GM12872 (cell line): Measurements from ENCODE around the gene RUFY2.

Experiments used
- TF ChIP-seq, protein P1 (sequence below): IDR thresholded peaks from 3 replicates; pipeline ENCODE4 v1.5.1; 2011; ENCODE audit warnings: low read depth, mild to moderate bottlenecking, low read length, moderate library complexity; ENCODE audit not compliant: insufficient read depth

The RUFY2 gene

DNA sequence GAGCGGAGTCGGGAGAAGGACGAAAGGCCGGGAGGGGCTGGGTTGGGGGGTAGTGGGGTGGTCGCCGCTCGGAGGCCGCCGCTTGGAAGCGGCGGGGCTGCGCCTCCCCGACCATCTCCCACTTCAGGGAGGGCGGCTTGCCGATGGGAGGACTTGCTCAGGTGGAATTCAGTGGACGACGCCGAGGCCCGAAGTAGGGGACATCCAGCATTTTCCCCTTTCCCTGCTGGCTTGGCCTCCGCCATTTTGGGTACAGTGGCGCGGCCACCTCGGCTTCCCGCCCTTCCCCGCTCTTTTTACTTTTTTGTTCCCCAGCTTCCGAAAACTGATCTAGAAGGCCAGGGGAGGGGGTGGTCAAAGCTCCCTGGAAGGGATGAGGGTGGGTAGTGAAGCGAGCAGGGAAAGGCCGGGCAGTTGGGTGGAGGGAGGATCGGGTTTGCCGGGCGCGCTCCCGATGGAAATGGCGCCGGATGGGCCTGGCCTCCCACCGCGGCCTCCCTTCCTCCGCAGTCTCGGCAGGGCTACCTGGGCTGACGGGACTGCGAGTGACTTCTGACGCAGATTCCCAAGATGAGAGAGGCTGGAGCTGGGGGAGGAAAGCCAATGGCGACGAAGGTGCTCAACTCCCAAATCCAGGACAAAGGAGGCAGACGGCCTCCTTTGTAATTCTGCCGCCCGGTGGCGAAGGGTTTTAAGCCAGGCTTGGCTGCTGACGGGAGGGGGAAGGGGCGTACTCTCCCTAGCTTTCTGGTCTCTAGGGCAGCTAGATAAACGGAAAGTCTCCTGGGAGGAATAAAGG, 74.6 kb downstream of the RUFY2 start, which contains the start of gene PBLD:
Gene PBLD (minus strand): TSS at position 670 of the 799 bp plus-strand sequence. CDS start 26,084 bp downstream, outside the sequence.
- TF ChIP-seq, protein P1, sequence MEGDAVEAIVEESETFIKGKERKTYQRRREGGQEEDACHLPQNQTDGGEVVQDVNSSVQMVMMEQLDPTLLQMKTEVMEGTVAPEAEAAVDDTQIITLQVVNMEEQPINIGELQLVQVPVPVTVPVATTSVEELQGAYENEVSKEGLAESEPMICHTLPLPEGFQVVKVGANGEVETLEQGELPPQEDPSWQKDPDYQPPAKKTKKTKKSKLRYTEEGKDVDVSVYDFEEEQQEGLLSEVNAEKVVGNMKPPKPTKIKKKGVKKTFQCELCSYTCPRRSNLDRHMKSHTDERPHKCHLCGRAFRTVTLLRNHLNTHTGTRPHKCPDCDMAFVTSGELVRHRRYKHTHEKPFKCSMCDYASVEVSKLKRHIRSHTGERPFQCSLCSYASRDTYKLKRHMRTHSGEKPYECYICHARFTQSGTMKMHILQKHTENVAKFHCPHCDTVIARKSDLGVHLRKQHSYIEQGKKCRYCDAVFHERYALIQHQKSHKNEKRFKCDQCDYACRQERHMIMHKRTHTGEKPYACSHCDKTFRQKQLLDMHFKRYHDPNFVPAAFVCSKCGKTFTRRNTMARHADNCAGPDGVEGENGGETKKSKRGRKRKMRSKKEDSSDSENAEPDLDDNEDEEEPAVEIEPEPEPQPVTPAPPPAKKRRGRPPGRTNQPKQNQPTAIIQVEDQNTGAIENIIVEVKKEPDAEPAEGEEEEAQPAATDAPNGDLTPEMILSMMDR, result peak; percentile 60

DNA sequence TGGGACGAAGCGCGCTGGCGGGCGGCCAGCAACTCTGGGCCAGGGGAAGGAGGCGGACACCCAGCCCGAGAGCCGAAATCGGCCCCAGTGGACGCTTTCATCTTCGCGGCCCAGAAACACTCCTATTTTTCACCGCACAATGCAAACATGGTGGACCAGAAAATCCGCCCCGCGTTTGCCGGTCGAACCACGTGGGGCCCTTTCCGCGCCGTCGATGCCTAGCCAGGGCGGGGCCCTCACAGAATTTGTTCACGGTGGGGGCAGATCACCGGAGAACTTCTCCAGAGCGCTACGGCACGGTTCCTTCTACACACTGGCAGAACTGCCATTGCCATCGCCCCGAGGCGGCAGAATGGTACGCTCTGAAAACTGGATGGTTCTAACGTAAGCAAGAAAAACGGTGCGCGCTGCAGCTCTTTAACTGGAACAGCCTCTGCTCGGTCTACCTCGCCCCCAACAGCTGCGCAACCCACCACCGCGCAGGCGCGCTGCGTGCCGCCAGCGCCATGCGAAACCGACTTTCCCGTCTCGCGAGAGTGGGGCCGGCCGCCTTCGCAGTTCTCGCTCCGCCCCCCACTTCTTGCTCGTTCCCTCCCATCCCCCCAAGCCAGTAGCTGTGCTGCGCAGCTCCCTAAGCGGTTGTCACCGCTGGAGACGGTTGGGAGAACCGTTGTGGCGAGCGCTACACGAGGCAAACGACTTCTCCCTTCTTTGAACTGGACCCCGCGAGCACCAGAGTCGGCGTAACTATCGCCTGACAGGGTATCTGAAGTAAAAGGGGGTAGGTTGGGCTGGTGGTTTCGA, 75.4 kb downstream of the RUFY2 start, which contains the start of gene HNRNPH3:
Gene HNRNPH3 (plus strand): TSS at position 610 of the 804 bp plus-strand sequence. CDS start 5,158 bp downstream, outside the sequence.
- TF ChIP-seq, protein P1, result no peak

DNA sequence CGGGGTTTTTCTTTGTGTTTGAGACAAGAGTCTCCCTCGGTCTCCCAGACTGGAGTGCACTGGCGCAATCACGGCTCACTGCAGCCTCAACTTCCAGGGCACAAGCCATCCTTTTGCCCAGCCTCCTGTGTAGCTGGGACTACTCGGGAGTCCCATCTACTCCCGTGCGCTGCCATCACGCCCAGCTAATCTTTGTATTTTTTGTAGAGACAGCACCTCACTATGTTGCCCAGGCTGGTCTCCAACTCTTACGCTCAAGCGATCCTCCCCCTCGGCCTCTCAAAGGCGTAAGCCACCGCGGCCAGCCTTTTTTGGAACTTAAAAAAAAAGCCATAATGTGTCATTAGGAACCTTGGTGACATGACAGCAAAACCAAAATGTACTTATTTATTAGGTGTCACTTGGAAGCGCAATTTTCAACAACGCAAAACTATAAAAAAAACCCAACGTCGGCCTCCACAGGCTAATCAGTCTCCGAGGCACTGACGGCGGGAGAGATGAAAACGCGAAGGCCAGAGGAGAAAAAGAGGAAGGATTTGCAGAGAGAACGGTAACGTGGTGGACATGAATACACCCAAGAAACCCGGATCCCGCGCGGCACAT, 76.1 kb downstream of the RUFY2 start:
- TF ChIP-seq, protein P1, result no peak

DNA sequence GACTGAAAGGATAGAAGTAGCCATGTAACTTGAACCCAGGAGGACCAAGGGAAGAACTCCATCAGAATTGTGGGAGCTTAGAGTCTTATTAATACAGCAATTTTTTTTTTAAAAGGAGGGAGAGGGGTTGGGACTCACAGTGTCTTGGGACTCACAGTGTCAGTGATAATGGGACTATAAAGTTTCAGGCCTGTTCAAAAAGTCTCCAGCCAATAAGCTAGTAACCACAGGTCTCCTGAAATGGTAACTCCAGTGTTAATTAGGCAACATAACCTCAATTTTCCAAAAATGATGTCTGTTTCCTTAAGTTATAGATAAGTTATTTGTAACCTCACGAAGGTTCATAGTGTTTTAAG, 77.6 kb downstream of the RUFY2 start:
- TF ChIP-seq, protein P1, result no peak

DNA sequence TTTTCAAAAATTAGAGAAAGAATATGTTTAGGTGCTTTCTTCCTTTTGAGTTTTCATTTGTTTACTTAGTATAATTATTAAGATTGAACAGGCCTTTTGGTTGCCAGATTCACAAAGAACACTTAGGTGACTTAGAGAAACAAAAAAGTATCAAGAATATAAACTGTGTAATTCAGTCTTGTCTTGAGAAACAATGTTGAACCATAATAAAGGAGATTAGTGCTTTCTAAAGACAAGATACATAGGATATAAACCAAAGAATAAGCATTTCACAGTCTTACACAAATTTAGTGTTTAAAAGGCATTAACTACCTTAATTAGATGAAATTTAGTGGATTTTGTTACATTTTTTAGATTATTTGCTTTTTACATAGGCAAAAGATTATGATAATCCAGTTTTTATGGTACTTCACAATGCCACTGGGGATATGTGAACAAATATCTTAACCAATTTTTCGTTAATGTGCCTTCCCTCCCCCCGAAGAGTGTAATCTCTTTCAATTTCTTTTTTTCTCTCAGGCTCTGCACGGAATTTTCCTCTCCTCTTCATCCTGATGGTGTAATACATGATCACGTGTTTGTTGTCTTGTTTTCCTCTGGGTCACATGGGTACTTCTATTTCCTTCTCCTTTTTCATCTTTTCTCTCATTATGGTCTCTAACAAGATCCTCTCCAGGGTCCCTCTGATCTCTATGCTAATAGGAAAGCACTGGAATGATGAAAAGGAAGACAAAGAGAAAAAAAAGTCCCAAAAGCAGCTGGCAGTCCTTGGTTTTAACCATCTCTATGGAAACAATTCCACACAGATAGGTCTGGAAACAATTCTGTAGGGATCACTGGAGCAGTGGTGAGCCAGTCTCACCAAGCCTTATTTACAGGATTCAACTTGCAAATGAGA, 78.9 kb downstream of the RUFY2 start:
- TF ChIP-seq, protein P1, result no peak

DNA sequence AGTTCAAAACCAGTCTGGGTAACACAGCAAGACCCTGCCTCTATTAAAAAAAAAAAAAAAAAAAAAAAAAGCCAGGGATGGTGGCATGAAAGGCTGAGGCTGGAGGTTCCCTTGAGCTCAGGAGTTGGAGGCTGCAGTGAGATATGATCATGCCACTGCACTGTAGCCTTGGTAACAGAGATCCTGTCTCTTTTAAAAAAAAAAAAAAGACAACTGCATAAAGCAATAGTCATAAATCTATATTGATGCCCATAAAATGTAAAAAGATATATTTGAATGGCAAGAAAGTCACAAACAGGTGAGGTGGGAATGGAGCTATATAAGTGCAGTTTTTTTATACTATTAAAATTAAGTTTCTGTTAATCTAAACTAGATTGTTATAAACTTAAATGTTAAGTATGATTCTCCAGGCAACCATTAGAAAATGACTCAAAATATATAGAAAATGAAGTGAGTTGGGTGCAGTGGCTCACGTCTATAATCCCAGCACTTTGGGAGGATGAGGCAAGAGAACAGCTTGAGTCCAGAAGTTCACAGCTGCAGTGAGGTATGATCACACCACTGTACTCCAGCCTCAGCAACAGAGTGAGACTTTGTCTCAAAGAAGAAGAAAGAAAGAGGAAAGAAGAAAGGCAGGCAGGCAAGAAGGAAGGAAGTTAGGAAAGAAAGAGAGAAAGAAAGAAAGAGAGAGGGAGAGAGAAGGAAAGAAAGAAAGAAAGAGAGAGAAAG, 88.6 kb downstream of the RUFY2 start:
- TF ChIP-seq, protein P1, result no peak
